Caco-2 (cell line): ENCODE results near the gene MAMDC2. TPM values are rescaled to one million over a fixed set of nuclear protein-coding genes. Genes with fewer than 3 reads are reported as not detected.

ENCODE experiments used
- BruUV-seq: library from RNA; stranded (reverse); fragments of 400-500 nt; replicated peaks from 2 replicates; lab custom pipeline; 2021; lab: Mats Ljungman, UMichigan
- CTCF ChIA-PET: fragments of 300-600 bp; sonication (Branson Sonifier 250); formaldehyde crosslinking; loops from one replicate; lab custom pipeline; 2022; ENCODE audit warnings: antibody characterized with exemption; lab: Charles Lee
- POLR2A ChIA-PET: fragments of 300-600 bp; sonication (Branson Sonifier 250); formaldehyde crosslinking; loops from one replicate; lab custom pipeline; 2022; ENCODE audit warnings: antibody characterized with exemption; lab: Charles Lee
- DNase-seq, 2 experiments: peaks; one replicate each; pipeline versions ENCODE4 v3.0.0 to v3.0.0-alpha.2; 2020 to 2022
- H3K27me3 ChIP-seq: replicated peaks from 2 replicates; pipeline ENCODE4 v1.6.0; 2011; ENCODE audit warnings: low read length; ENCODE audit not compliant: control insufficient read depth, insufficient read depth
- H3K36me3 ChIP-seq: 2 replicates; pipeline ENCODE4 v1.5.1; 2011; ENCODE audit warnings: low read length; ENCODE audit not compliant: control insufficient read depth, insufficient read depth
- H3K4me1 ChIP-seq: fragments of 250-450 bp; sonication (Bioruptor Pico); 2 replicates; pipeline ENCODE4 v1.5.1; 2020; ENCODE audit warnings: mild to moderate bottlenecking
- H3K4me3 ChIP-seq: 2 replicates; pipeline ENCODE4 v1.5.1; 2011; ENCODE audit warnings: low read depth, mild to moderate bottlenecking, control low read depth, low read length
- H3K9me3 ChIP-seq: fragments of 250-450 bp; sonication (Bioruptor Pico); 2 replicates; pipeline ENCODE4 v1.5.1; 2020; ENCODE audit warnings: mild to moderate bottlenecking, moderate library complexity
- H3K27ac Mint-ChIP-seq: one replicate; pipeline ENCODE4 v1.8.0; 2022; ENCODE audit warnings: mixed read lengths; ENCODE audit not compliant: unreplicated experiment
- H3K27me3 Mint-ChIP-seq: one replicate; pipeline ENCODE4 v1.8.0; 2022; ENCODE audit warnings: mixed read lengths; ENCODE audit not compliant: insufficient read depth, unreplicated experiment
- H3K36me3 Mint-ChIP-seq: one replicate; pipeline ENCODE4 v1.8.0; 2022; ENCODE audit warnings: mild to moderate bottlenecking, mixed read lengths; ENCODE audit not compliant: insufficient read depth, unreplicated experiment
- H3K4me1 Mint-ChIP-seq: one replicate; pipeline ENCODE4 v1.8.0; 2022; ENCODE audit warnings: low read depth, mixed read lengths; ENCODE audit not compliant: unreplicated experiment
- H3K4me3 Mint-ChIP-seq: one replicate; pipeline ENCODE4 v1.8.0; 2022; ENCODE audit warnings: mild to moderate bottlenecking, moderate library complexity, mixed read lengths; ENCODE audit not compliant: unreplicated experiment
- H3K9me3 Mint-ChIP-seq: one replicate; pipeline ENCODE4 v1.8.0; 2022; ENCODE audit warnings: mixed read lengths; ENCODE audit not compliant: unreplicated experiment
- CTCF ChIP-seq, 2 experiments: fragments of 200-600 bp in 1 of 2; IDR thresholded peaks; 1 replicate in 1 of 2; 2 replicates in 1 of 2; pipeline versions ENCODE4 v1.5.1 to v1.8.0; 2011 to 2022; ENCODE audit warnings: antibody characterized with exemption in 1 of 2, control low read depth in 1 of 2, inconsistent platforms in 1 of 2, low read depth in 1 of 2, low read length in 1 of 2, mild to moderate bottlenecking in 1 of 2, moderate library complexity in 1 of 2; ENCODE audit not compliant: insufficient read depth in 1 of 2, severe bottlenecking in 1 of 2, unreplicated experiment in 1 of 2
- intact Hi-C: fragments of 100-400 bp; cut with micrococcal nuclease; formaldehyde crosslinking; loops from one replicate; pipeline ENCODE4 v1.10.0; 2022; ENCODE audit not compliant: unreplicated experiment
- total RNA-seq: library from RNA; stranded (reverse); gene quantifications from 2 replicates; pipeline ENCODE4 v1.2.3, GENCODE V29; 2022

The MAMDC2 gene
- total RNA-seq, 1 experiment from 2014 or later = not detected

- Histone ChIP-seq H3K4me1 (no peaks in the 10 kb centered on the region), H3K27me3 (no peaks in the 10 kb centered on the region), H3K9me3 (no peaks in the 10 kb centered on the region), H3K4me3 (no peak overlapping the region), H3K36me3 (no peaks in the 10 kb centered on the region)
- H3K27ac Mint-ChIP-seq = no peak overlapping the region
- no TSS peak for BruUV-seq
- H3K36me3 Mint-ChIP-seq = no peaks in the 10 kb centered on the region
- ChIA-PET CTCF (no interaction called here), POLR2A (no interaction called here)
- no peaks in the 10 kb centered on the region for H3K9me3 Mint-ChIP-seq
- no peaks in the 10 kb centered on the region for H3K4me1 Mint-ChIP-seq
- intact Hi-C loops = no loop called here
- no peak for TF ChIP-seq CTCF (IDR thresholded peaks at IDR 0.05; ENCODE audit: insufficient read depth in 1 of 2, low read depth in 1 of 2, low read length in 1 of 2, severe bottlenecking in 1 of 2, unreplicated experiment in 1 of 2)
- H3K4me3 Mint-ChIP-seq = no peak overlapping the region
- no peak for DNase-seq
- H3K27me3 Mint-ChIP-seq = peaks cover 2% of the 10 kb centered on the region
Observed at GRCh38 chr9:70097187-70097586, 53.5 kb downstream of the MAMDC2 start.

GRCh38 chr9:70100362-70100761, 56.7 kb downstream of the MAMDC2 start:
- intact Hi-C loops = no loop called here
- H3K4me3 ChIP-seq = no peak overlapping the region
- Mint-ChIP-seq H3K4me1 (no peaks in the 10 kb centered on the region), H3K27me3 (peaks cover 2% of the 10 kb centered on the region), H3K9me3 (no peaks in the 10 kb centered on the region), H3K36me3 (no peaks in the 10 kb centered on the region), H3K4me3 (no peak overlapping the region), H3K27ac (no peak overlapping the region)
- H3K4me1 ChIP-seq = no peaks in the 10 kb centered on the region
- BruUV-seq = no TSS peak
- no peaks in the 10 kb centered on the region for H3K36me3 ChIP-seq
- no peak for TF ChIP-seq CTCF (IDR thresholded peaks at IDR 0.05; ENCODE audit: insufficient read depth in 1 of 2, low read depth in 1 of 2, low read length in 1 of 2, severe bottlenecking in 1 of 2, unreplicated experiment in 1 of 2)
- ChIA-PET POLR2A (no interaction called here), CTCF (no interaction called here)
- H3K9me3 ChIP-seq = no peaks in the 10 kb centered on the region
- no peaks in the 10 kb centered on the region for H3K27me3 ChIP-seq
- DNase-seq = no peak

GRCh38 chr9:70101265-70101664, 57.6 kb downstream of the MAMDC2 start:
- ChIA-PET CTCF (no interaction called here), POLR2A (no interaction called here)
- TF ChIP-seq CTCF (IDR thresholded peaks at IDR 0.05; ENCODE audit: insufficient read depth in 1 of 2, low read depth in 1 of 2, low read length in 1 of 2, severe bottlenecking in 1 of 2, unreplicated experiment in 1 of 2) = no peak
- H3K4me1 Mint-ChIP-seq = no peaks in the 10 kb centered on the region
- H3K36me3 Mint-ChIP-seq = no peaks in the 10 kb centered on the region
- H3K4me3 ChIP-seq = no peak overlapping the region
- H3K4me3 Mint-ChIP-seq = no peak overlapping the region
- H3K9me3 ChIP-seq = no peaks in the 10 kb centered on the region
- H3K4me1 ChIP-seq = no peaks in the 10 kb centered on the region
- intact Hi-C loops = no loop called here
- BruUV-seq = no TSS peak
- no peaks in the 10 kb centered on the region for H3K36me3 ChIP-seq
- DNase-seq = no peak
- H3K9me3 Mint-ChIP-seq = no peaks in the 10 kb centered on the region
- H3K27ac Mint-ChIP-seq = no peak overlapping the region
- H3K27me3 Mint-ChIP-seq = peaks cover 2% of the 10 kb centered on the region
- H3K27me3 ChIP-seq = no peaks in the 10 kb centered on the region
